ENCODE measurements around the gene HIF1A.
A peak's percentile ranks its signal among the peaks of the same experiment; 100 is the strongest.

The HIF1A gene

DNA sequence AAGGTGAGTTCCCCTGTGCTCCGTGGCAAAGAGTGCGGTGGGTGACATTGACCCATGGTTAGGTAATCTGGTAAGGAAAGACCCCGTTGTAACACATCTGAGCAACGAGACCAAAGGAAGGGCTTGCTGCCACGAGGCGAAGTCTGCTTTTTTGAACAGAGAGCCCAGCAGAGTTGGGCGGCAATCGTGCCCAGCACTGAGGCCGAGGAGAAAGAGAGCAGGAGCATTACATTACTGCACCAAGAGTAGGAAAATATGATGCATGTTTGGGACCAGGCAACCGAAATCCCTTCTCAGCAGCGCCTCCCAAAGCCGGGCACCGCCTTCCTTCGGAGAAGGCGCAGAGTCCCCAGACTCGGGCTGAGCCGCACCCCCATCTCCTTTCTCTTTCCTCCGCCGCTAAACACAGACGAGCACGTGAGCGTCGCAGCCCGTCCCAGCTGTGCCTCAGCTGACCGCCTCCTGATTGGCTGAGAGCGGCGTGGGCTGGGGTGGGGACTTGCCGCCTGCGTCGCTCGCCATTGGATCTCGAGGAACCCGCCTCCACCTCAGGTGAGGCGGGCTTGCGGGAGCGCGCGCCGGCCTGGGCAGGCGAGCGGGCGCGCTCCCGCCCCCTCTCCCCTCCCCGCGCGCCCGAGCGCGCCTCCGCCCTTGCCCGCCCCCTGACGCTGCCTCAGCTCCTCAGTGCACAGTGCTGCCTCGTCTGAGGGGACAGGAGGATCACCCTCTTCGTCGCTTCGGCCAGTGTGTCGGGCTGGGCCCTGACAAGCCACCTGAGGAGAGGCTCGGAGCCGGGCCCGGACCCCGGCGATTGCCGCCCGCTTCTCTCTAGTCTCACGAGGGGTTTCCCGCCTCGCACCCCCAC lies at the start of gene HIF1A:
Gene HIF1A, plus strand, starts transcription at position 684 of the 865 bp plus-strand sequence. CDS start 292 bp downstream, outside the sequence.
- DNase-seq (ENCODE audit: low read depth) = peak; percentile 100
- peak within 1 kb of the TSS; percentile 71 for H3K4me3 ChIP-seq (replicated peaks; ENCODE audit: low read depth, low read length)
- TF ChIP-seq, protein P1, sequence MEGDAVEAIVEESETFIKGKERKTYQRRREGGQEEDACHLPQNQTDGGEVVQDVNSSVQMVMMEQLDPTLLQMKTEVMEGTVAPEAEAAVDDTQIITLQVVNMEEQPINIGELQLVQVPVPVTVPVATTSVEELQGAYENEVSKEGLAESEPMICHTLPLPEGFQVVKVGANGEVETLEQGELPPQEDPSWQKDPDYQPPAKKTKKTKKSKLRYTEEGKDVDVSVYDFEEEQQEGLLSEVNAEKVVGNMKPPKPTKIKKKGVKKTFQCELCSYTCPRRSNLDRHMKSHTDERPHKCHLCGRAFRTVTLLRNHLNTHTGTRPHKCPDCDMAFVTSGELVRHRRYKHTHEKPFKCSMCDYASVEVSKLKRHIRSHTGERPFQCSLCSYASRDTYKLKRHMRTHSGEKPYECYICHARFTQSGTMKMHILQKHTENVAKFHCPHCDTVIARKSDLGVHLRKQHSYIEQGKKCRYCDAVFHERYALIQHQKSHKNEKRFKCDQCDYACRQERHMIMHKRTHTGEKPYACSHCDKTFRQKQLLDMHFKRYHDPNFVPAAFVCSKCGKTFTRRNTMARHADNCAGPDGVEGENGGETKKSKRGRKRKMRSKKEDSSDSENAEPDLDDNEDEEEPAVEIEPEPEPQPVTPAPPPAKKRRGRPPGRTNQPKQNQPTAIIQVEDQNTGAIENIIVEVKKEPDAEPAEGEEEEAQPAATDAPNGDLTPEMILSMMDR (IDR thresholded peaks at IDR 0.05; ENCODE audit: low read length, missing control alignments) = peak; percentile 40

DNA sequence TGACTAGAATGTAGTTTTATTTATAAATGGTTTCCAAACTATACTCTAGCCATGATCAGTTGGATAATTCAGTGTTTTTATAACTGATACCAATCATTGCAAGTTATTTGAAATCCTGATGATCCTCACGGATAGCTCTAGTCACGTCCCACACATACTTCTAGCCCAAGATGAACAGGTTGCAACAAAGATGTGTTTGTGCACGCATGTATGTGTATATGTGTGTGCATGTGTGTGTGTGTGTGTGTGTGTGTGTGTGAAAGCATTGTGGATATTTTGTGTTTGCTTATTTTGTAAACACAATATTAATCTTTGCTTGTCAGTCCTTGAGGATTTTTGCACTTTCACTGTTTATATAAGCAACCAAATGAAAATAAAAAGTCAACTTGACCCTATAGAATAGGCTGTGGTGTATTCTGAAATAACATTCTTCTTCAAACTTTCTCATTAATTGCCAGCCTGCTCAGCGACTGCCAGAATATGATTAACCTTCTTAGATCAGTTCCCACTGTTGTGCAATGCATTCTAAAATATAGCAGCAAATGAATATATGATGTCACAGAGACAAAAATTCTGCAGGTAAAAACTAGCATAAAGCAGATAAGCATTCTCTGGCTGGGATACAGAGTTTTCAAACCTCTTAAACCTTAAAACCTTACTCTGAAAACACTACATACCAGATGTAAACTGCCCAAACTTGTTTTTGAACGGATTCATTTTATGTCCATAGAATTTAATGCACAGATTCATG lies 48.8 kb upstream of the HIF1A start:
- peak; percentile 42 for DNase-seq (ENCODE audit: low read depth)
- no peak overlapping the region for H3K4me3 ChIP-seq (replicated peaks; ENCODE audit: low read depth, low read length)
- TF ChIP-seq, protein P1 (IDR thresholded peaks at IDR 0.05; ENCODE audit: low read length, missing control alignments) = no peak

DNA sequence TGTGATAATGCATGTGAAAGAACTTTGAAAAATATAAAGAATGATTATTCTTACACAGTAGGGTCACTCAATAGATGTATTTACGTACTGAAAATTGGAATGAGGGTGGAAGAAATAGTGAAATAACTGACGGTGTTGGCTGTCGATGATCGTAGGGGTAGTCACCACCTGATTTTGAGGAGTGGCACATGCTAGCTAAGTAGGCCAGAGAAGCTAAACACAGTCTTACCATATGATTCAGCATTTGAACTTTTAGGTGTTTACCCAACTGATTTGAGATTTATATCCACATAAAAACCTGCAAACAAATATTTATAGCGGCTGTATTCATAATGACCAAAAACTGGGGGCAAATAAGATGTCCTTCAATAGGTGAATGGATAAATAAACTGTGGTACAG lies 47.6 kb upstream of the HIF1A start:
- no peak overlapping the region for H3K4me3 ChIP-seq (replicated peaks; ENCODE audit: low read depth, low read length)
- TF ChIP-seq, protein P1 (IDR thresholded peaks at IDR 0.05; ENCODE audit: low read length, missing control alignments) = no peak
- DNase-seq (ENCODE audit: low read depth) = no peak

DNA sequence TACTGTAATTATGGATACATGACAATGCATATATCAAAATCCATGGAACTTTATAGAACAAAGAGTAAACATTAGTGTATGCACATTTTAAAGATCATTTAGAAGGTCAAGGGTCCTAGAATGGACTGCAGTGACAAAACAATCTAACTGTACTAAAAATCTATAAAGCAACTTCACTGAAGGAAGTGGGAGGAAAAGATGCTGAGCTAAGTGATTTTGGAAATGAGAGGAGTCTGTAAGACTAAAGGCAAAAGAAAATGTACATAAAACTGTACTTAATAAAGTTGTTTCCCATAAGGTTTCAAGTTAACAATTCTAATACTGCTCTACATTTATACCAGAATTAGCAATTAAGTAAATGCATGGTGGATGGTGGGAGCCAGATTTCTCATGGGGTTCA lies 46.9 kb upstream of the HIF1A start:
- DNase-seq (ENCODE audit: low read depth) = no peak
- TF ChIP-seq, protein P1 (IDR thresholded peaks at IDR 0.05; ENCODE audit: low read length, missing control alignments) = no peak
- no peak overlapping the region for H3K4me3 ChIP-seq (replicated peaks; ENCODE audit: low read depth, low read length)

DNA sequence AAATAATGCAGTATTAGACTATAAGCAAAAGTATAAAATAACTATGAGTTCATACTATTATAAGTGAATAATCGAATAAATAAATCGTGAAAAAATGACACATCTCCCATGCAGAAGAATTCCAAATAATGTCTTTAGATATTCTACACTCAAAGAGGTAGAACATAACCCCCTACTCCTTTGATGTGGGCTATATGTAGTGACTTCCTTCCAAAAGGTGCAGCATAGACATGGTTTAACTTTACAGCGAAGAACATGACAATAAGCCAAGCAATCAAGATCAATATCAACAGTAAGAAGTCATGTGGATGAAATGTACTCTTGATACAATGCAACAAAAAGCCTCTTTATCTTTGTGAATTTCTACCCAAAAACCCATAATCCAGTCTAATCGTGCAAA lies 46.0 kb upstream of the HIF1A start:
- DNase-seq (ENCODE audit: low read depth) = no peak
- TF ChIP-seq, protein P1 (IDR thresholded peaks at IDR 0.05; ENCODE audit: low read length, missing control alignments) = no peak
- H3K4me3 ChIP-seq (replicated peaks; ENCODE audit: low read depth, low read length) = no peak overlapping the region

DNA sequence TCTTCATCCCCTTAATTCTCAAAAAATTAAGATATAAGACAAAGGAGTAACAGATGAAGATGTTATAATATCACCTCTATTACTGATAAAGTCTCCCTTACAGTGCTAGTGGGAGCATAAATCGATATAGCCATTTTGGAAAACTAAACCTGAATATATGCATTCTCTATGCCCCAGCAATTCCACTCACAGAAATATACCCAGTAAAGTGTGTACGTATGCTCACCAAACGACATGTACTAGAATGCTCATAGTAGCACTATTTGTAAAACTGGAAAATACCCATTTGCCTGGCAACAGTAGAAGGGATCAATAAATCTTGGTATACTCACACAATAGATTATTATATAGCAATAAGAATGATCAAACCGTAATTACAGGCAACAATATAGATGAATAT lies 44.0 kb upstream of the HIF1A start:
- H3K4me3 ChIP-seq (replicated peaks; ENCODE audit: low read depth, low read length) = no peak overlapping the region
- DNase-seq (ENCODE audit: low read depth) = no peak
- TF ChIP-seq, protein P1 (IDR thresholded peaks at IDR 0.05; ENCODE audit: low read length, missing control alignments) = no peak
